H9 (cell line): Measurements from ENCODE around the gene UBXN7. TPM values are rescaled to one million over a fixed set of nuclear protein-coding genes. Genes with fewer than 3 reads are reported as not detected.
A peak's percentile ranks its signal among the peaks of the same experiment; 100 is the strongest.

ENCODE experiments used
- DNase-seq: peaks from one replicate; pipeline ENCODE4 v3.0.0-alpha.2; 2017
- H2AFZ ChIP-seq: one replicate; pipeline ENCODE4 v1.6.1; 2013; ENCODE audit warnings: mild to moderate bottlenecking, low read length, control low read depth, moderate library complexity
- H2AK5ac ChIP-seq: 2 replicates; pipeline ENCODE4 v1.6.1; 2013; ENCODE audit warnings: low read length, control low read depth, mixed read lengths; ENCODE audit not compliant: insufficient read length
- H2BK120ac ChIP-seq: one replicate; pipeline ENCODE4 v1.6.1; 2013; ENCODE audit warnings: low read depth, mild to moderate bottlenecking, low read length, control low read depth, inconsistent platforms; ENCODE audit not compliant: poor library complexity, severe bottlenecking
- H2BK12ac ChIP-seq: 2 replicates; pipeline ENCODE4 v1.6.1; 2013; ENCODE audit warnings: low read length, control low read depth, mixed read lengths, low read depth; ENCODE audit not compliant: insufficient read length
- H2BK15ac ChIP-seq: 2 replicates; pipeline ENCODE4 v1.6.1; 2013; ENCODE audit warnings: low read depth, low read length, control low read depth
- H2BK20ac ChIP-seq: one replicate; pipeline ENCODE4 v1.6.1; 2013; ENCODE audit warnings: low read depth, mild to moderate bottlenecking, low read length, control low read depth, inconsistent platforms; ENCODE audit not compliant: poor library complexity, severe bottlenecking
- H2BK5ac ChIP-seq: 2 replicates; pipeline ENCODE4 v1.6.1; 2013; ENCODE audit warnings: low read length, control low read depth, mixed read lengths; ENCODE audit not compliant: insufficient read length
- H3K14ac ChIP-seq: 2 replicates; pipeline ENCODE4 v1.6.1; 2013; ENCODE audit warnings: low read length, control low read depth; ENCODE audit not compliant: insufficient read depth
- H3K18ac ChIP-seq: 2 replicates; pipeline ENCODE4 v1.6.1; 2013; ENCODE audit warnings: low read depth, mild to moderate bottlenecking, mixed read lengths, low read length, control low read depth; ENCODE audit not compliant: insufficient read length
- H3K23ac ChIP-seq: 2 replicates; pipeline ENCODE4 v1.6.1; 2013; ENCODE audit warnings: low read length, control low read depth, mixed read lengths, low read depth; ENCODE audit not compliant: insufficient read length
- H3K23me2 ChIP-seq: 2 replicates; pipeline ENCODE4 v1.6.1; 2013; ENCODE audit warnings: low read depth, mild to moderate bottlenecking, mixed read lengths, low read length, control low read depth; ENCODE audit not compliant: insufficient read length, poor library complexity, severe bottlenecking
- H3K27ac ChIP-seq: 2 replicates; pipeline ENCODE4 v1.5.1; 2013; ENCODE audit warnings: low read length, control low read depth, mixed read lengths, low read depth; ENCODE audit not compliant: insufficient read length
- H3K27me3 ChIP-seq: 2 replicates; pipeline ENCODE4 v1.6.1; 2013; ENCODE audit warnings: low read length, control low read depth, inconsistent platforms; ENCODE audit not compliant: insufficient read depth
- H3K4ac ChIP-seq: 2 replicates; pipeline ENCODE4 v1.6.1; 2013; ENCODE audit warnings: low read depth, mild to moderate bottlenecking, control low read depth, inconsistent platforms, low read length, moderate library complexity
- H3K4me1 ChIP-seq: 2 replicates; pipeline ENCODE4 v1.6.1; 2013; ENCODE audit warnings: low read length, control low read depth, inconsistent platforms; ENCODE audit not compliant: insufficient read depth
- H3K4me2 ChIP-seq: 2 replicates; pipeline ENCODE4 v1.6.1; 2013; ENCODE audit warnings: low read length, control low read depth, mixed read lengths; ENCODE audit not compliant: insufficient read length, insufficient read depth
- H3K56ac ChIP-seq: 2 replicates; pipeline ENCODE4 v1.6.1; 2013; ENCODE audit warnings: low read depth, mild to moderate bottlenecking, mixed read lengths, low read length, control low read depth; ENCODE audit not compliant: insufficient read length
- H3K79me1 ChIP-seq: 2 replicates; pipeline ENCODE4 v1.6.1; 2013; ENCODE audit warnings: low read depth, mild to moderate bottlenecking, moderate library complexity, low read length, control low read depth, inconsistent platforms; ENCODE audit not compliant: insufficient read depth, poor library complexity, severe bottlenecking
- H3K79me2 ChIP-seq: 2 replicates; pipeline ENCODE4 v1.6.1; 2013; ENCODE audit warnings: low read length, control low read depth, inconsistent platforms; ENCODE audit not compliant: insufficient read depth
- H3K9ac ChIP-seq: 2 replicates; pipeline ENCODE4 v1.6.1; 2013; ENCODE audit warnings: low read length, control low read depth, mixed read lengths; ENCODE audit not compliant: insufficient read length; ENCODE audit errors: extremely low read depth
- H3K9me3 ChIP-seq: one replicate; pipeline ENCODE4 v1.6.1; 2013; ENCODE audit warnings: low read depth, low read length, inconsistent platforms; ENCODE audit not compliant: control insufficient read depth
- H3T11ph ChIP-seq: one replicate; pipeline ENCODE4 v1.6.1; 2013; ENCODE audit warnings: mild to moderate bottlenecking, low read length, control low read depth, inconsistent platforms
- H4K20me1 ChIP-seq: one replicate; pipeline ENCODE4 v1.6.1; 2013; ENCODE audit not compliant: control insufficient read depth, insufficient read length, insufficient read depth
- H4K5ac ChIP-seq: 2 replicates; pipeline ENCODE4 v1.6.1; 2013; ENCODE audit warnings: low read depth, mild to moderate bottlenecking, mixed read lengths, low read length, control low read depth; ENCODE audit not compliant: insufficient read length
- H4K8ac ChIP-seq: replicated peaks from 2 replicates; pipeline ENCODE4 v1.6.1; 2013; ENCODE audit warnings: low read length, control low read depth, mixed read lengths, low read depth; ENCODE audit not compliant: insufficient read length
- H4K91ac ChIP-seq: 2 replicates; pipeline ENCODE4 v1.6.1; 2013; ENCODE audit warnings: low read depth, mild to moderate bottlenecking, moderate library complexity, mixed read lengths, low read length, control low read depth; ENCODE audit not compliant: insufficient read length
- H3K27ac Mint-ChIP-seq, 3 experiments: 2 replicates in 2 of 3; 3 replicates in 1 of 3; pipeline ENCODE4 v1.8.0; 2020 to 2021; ENCODE audit warnings: mixed read lengths in 3 of 3, mild to moderate bottlenecking in 1 of 3, moderate library complexity in 1 of 3
- H3K27me3 Mint-ChIP-seq: 2 replicates; pipeline ENCODE4 v1.8.0; 2021; ENCODE audit warnings: low read depth, mild to moderate bottlenecking, moderate library complexity, mixed read lengths
- H3K36me3 Mint-ChIP-seq, 3 experiments: 2 replicates in 2 of 3; 3 replicates in 1 of 3; pipeline ENCODE4 v1.8.0; 2020 to 2021; ENCODE audit warnings: low read depth in 3 of 3, mixed read lengths in 3 of 3; ENCODE audit not compliant: insufficient read depth in 1 of 3
- H3K4me1 Mint-ChIP-seq, 2 experiments: 2 replicates each; pipeline ENCODE4 v1.8.0; 2020; ENCODE audit warnings: mixed read lengths in 2 of 2
- H3K4me3 Mint-ChIP-seq, 2 experiments: 2 replicates in 1 of 2; 3 replicates in 1 of 2; pipeline ENCODE4 v1.8.0; 2020 to 2021; ENCODE audit warnings: mild to moderate bottlenecking in 2 of 2, mixed read lengths in 2 of 2, moderate library complexity in 1 of 2
- H3K9me3 Mint-ChIP-seq, 2 experiments: 2 replicates in 1 of 2; 3 replicates in 1 of 2; pipeline ENCODE4 v1.8.0; 2020; ENCODE audit warnings: mild to moderate bottlenecking in 2 of 2, mixed read lengths in 2 of 2, moderate library complexity in 1 of 2
- CTCF ChIP-seq: fragments of 200-600 bp; sonication (generic); conservative IDR thresholded peaks from 3 replicates; pipeline ENCODE4 v1.8.0; 2021; ENCODE audit warnings: antibody characterized with exemption, mild to moderate bottlenecking
- WGBS: extraction: QIAGEN DNeasy Blood & Tissue Kit; methylation state at CpG from one replicate; pipeline ENCODE4 v1.1.7; 2013; ENCODE audit warnings: missing lambda C conversion rate, low lambda C conversion rate, mixed read lengths; ENCODE audit not compliant: insufficient read length; ENCODE audit errors: extremely low coverage; 5-methylcytosine and 5-hydroxymethylcytosine counted together
- total RNA-seq: library from RNA; stranded (reverse); gene quantifications from 2 replicates; pipeline ENCODE4 v1.2.1, GENCODE V29; 2021

The UBXN7 gene
- total RNA-seq, 1 experiment from 2014 or later: 110 TPM

GRCh38 chr3:196399485-196399945 is 32.7 kb downstream of the UBXN7 start:
- WGBS: no CpG with 5 or more reads among the region's 3 CpGs
- Histone ChIP-seq H3K27ac (no peak overlapping the region), H2BK15ac (no peak overlapping the region), H2AK5ac (no peak overlapping the region), H3K23ac (no peak overlapping the region), H2AFZ (no peak overlapping the region), H3K9me3 (no peaks in the 10 kb centered on the region), H2BK12ac (no peak overlapping the region), H3K79me2 (no peaks in the 10 kb centered on the region), H3T11ph (no peak overlapping the region), H3K14ac (no peak overlapping the region), H3K27me3 (no peaks in the 10 kb centered on the region), H3K79me1 (peaks cover 3% of the 10 kb centered on the region), H4K8ac (no peak overlapping the region), H4K5ac (no peak overlapping the region), H4K91ac (no peak overlapping the region), H4K20me1 (no peaks in the 10 kb centered on the region), H2BK120ac (no peak overlapping the region), H2BK5ac (no peak overlapping the region), H2BK20ac (no peak overlapping the region), H3K9ac (no peak overlapping the region), H3K56ac (no peak overlapping the region), H3K4me1 (no peaks in the 10 kb centered on the region), H3K4ac (no peak overlapping the region), H3K18ac (no peak overlapping the region), H3K4me2 (no peak overlapping the region), H3K23me2 (no peaks in the 10 kb centered on the region)
- Mint-ChIP-seq H3K27ac (peak overlapping the region in 2 of 3 experiments; percentile 65 to 74; a peak in 3 of 7 replicates), H3K27me3 (no peaks in the 10 kb centered on the region), H3K36me3 (peaks cover 27 to 66% (median 61%) of the 10 kb centered on the region in 3 experiments; a peak in 6 of 7 replicates), H3K4me3 (no peak overlapping the region; a peak in 1 of 5 replicates), H3K9me3 (no peaks in the 10 kb centered on the region), H3K4me1 (no peaks in the 10 kb centered on the region)
- DNase-seq: no peak
- no peak for TF ChIP-seq CTCF
